Panc1 (cell line): ENCODE results near the gene CENPT. TPM values are rescaled to one million over a fixed set of nuclear protein-coding genes. Genes with fewer than 3 reads are reported as not detected.

Experiments
- ATAC-seq: fragments of 200-7000 bp; cut with Tn5 transposase; 2 replicates; pipeline ENCODE4 v1.9.1; 2020; ENCODE audit warnings: mild to moderate bottlenecking, moderate library complexity
- BruUV-seq: library from RNA; stranded (reverse); fragments of 400-500 nt; replicated peaks from 2 replicates; lab custom pipeline; 2021; lab: Mats Ljungman, UMichigan
- CTCF ChIA-PET: fragments of 300-600 bp; sonication (Branson Sonifier 250); formaldehyde crosslinking; loops from one replicate; lab custom pipeline; 2022; ENCODE audit warnings: antibody characterized with exemption; lab: Charles Lee
- POLR2A ChIA-PET: fragments of 300-600 bp; sonication (Branson Sonifier 250); formaldehyde crosslinking; loops from one replicate; lab custom pipeline; 2022; ENCODE audit warnings: antibody characterized with exemption; lab: Charles Lee
- DNase-seq: peaks from one replicate; pipeline ENCODE4 v3.0.0-alpha.2; 2010; ENCODE audit warnings: low read depth, low spot score
- H3K27ac ChIP-seq: 2 replicates; pipeline ENCODE4 v1.5.1; 2011; ENCODE audit warnings: mild to moderate bottlenecking, low read length, inconsistent platforms
- H3K27me3 ChIP-seq: fragments of 200-500 bp; sonication (Bioruptor generic); 2 replicates; pipeline ENCODE4 v1.6.0; 2014; ENCODE audit warnings: low read length, inconsistent platforms; ENCODE audit not compliant: control insufficient read depth, insufficient read depth
- H3K36me3 ChIP-seq: fragments of 200-500 bp; sonication (Bioruptor generic); 2 replicates; pipeline ENCODE4 v1.5.1; 2014; ENCODE audit warnings: inconsistent platforms, mild to moderate bottlenecking, low read length, moderate library complexity; ENCODE audit not compliant: control insufficient read depth, insufficient read depth
- H3K4me1 ChIP-seq: 2 replicates; pipeline ENCODE4 v1.5.1; 2011; ENCODE audit warnings: inconsistent platforms, mild to moderate bottlenecking, low read length, moderate library complexity; ENCODE audit not compliant: control insufficient read depth, insufficient read depth
- H3K4me3 ChIP-seq, 2 experiments: 2 replicates each; pipeline ENCODE4 v1.5.1; 2011 to 2012; ENCODE audit warnings: low read depth in 2 of 2, low read length in 2 of 2, mild to moderate bottlenecking in 2 of 2, inconsistent platforms in 1 of 2, moderate library complexity in 1 of 2
- H3K9me3 ChIP-seq: fragments of 200-500 bp; sonication (Bioruptor generic); 2 replicates; pipeline ENCODE4 v1.5.1; 2014; ENCODE audit warnings: low read depth, mild to moderate bottlenecking, inconsistent platforms, low read length, moderate library complexity; ENCODE audit not compliant: control insufficient read depth, insufficient read depth
- POLR2AphosphoS5 ChIP-seq: IDR thresholded peaks from 2 replicates; pipeline ENCODE4 v1.6.1; 2012; ENCODE audit warnings: mild to moderate bottlenecking, low read depth, low read length, moderate library complexity
- SIN3A ChIP-seq: IDR thresholded peaks from 2 replicates; pipeline ENCODE4 v1.6.1; 2012; ENCODE audit warnings: low read depth, mild to moderate bottlenecking, low read length, moderate library complexity, borderline replicate concordance; ENCODE audit not compliant: insufficient read depth
- TCF7L2 ChIP-seq: IDR thresholded peaks from 2 replicates; pipeline ENCODE4 v1.6.1; 2011; ENCODE audit warnings: mild to moderate bottlenecking, low read depth, low read length, inconsistent platforms
- in situ Hi-C: cut with HindIII; loops from 2 replicates; pipeline ENCODE4 v1.10.0; 2016; ENCODE audit warnings: low sequenced_read_pairs, low pct_unique_long_range_greater_than_20kb
- intact Hi-C: fragments of 100-400 bp; cut with micrococcal nuclease; formaldehyde crosslinking; loops from one replicate; pipeline ENCODE4 v1.10.0; 2022; ENCODE audit not compliant: unreplicated experiment
- total RNA-seq: library from RNA; stranded (reverse); gene quantifications from one replicate; pipeline ENCODE4 v1.2.1, GENCODE V29; 2021; ENCODE audit not compliant: unreplicated experiment
- TF ChIP-seq, protein P1 (sequence below): fragments of 450-650 bp; IDR thresholded peaks from 2 replicates; pipeline ENCODE4 v1.5.1; 2017; ENCODE audit warnings: mild to moderate bottlenecking
- TF ChIP-seq, protein P2 (sequence below), 2 experiments: IDR thresholded peaks; 2 replicates each; pipeline ENCODE4 v1.6.1; 2011 to 2012; ENCODE audit warnings: low read depth in 2 of 2, control low read depth in 1 of 2, low read length in 1 of 2, mild to moderate bottlenecking in 1 of 2, moderate library complexity in 1 of 2; ENCODE audit not compliant: insufficient read depth in 1 of 2

The CENPT gene
- total RNA-seq, 1 experiment from 2014 or later, result 43.4 TPM

DNA sequence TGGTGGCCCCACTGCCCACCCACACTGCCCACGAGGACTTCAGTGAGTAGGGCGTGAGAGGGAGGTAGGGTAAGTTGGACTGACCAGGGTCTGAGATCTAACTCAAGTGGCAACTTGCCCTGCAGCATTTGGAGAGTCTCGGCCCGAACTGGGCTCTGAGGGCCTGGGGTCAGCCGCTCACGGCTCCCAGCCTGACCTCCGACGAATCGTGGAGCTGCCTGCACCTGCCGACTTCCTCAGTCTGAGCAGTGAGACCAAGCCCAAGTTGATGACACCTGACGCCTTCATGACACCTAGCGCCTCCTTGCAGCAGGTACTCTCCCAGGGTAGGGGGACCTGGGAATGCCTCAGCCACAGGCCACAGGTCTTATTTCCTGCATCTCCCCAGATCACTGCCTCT, 32.0 kb upstream of the CENPT start:
- intact Hi-C loops, result no loop called here
- no peaks in the 10 kb centered on the region; the same call in none of the 2 replicates for H3K36me3 ChIP-seq
- ChIA-PET POLR2A (no interaction called here), CTCF (interaction anchor here (0.5 kb wide), 1 partner anchor 1536 kb away, joined by 3 read pairs; no protein-coding TSS in a partner anchor)
- TF ChIP-seq, protein P1, sequence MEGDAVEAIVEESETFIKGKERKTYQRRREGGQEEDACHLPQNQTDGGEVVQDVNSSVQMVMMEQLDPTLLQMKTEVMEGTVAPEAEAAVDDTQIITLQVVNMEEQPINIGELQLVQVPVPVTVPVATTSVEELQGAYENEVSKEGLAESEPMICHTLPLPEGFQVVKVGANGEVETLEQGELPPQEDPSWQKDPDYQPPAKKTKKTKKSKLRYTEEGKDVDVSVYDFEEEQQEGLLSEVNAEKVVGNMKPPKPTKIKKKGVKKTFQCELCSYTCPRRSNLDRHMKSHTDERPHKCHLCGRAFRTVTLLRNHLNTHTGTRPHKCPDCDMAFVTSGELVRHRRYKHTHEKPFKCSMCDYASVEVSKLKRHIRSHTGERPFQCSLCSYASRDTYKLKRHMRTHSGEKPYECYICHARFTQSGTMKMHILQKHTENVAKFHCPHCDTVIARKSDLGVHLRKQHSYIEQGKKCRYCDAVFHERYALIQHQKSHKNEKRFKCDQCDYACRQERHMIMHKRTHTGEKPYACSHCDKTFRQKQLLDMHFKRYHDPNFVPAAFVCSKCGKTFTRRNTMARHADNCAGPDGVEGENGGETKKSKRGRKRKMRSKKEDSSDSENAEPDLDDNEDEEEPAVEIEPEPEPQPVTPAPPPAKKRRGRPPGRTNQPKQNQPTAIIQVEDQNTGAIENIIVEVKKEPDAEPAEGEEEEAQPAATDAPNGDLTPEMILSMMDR, result no peak
- TF ChIP-seq TCF7L2 (no peak), SIN3A (no peak), POLR2AphosphoS5 (no peak)
- TF ChIP-seq, protein P2, sequence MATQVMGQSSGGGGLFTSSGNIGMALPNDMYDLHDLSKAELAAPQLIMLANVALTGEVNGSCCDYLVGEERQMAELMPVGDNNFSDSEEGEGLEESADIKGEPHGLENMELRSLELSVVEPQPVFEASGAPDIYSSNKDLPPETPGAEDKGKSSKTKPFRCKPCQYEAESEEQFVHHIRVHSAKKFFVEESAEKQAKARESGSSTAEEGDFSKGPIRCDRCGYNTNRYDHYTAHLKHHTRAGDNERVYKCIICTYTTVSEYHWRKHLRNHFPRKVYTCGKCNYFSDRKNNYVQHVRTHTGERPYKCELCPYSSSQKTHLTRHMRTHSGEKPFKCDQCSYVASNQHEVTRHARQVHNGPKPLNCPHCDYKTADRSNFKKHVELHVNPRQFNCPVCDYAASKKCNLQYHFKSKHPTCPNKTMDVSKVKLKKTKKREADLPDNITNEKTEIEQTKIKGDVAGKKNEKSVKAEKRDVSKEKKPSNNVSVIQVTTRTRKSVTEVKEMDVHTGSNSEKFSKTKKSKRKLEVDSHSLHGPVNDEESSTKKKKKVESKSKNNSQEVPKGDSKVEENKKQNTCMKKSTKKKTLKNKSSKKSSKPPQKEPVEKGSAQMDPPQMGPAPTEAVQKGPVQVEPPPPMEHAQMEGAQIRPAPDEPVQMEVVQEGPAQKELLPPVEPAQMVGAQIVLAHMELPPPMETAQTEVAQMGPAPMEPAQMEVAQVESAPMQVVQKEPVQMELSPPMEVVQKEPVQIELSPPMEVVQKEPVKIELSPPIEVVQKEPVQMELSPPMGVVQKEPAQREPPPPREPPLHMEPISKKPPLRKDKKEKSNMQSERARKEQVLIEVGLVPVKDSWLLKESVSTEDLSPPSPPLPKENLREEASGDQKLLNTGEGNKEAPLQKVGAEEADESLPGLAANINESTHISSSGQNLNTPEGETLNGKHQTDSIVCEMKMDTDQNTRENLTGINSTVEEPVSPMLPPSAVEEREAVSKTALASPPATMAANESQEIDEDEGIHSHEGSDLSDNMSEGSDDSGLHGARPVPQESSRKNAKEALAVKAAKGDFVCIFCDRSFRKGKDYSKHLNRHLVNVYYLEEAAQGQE (IDR thresholded peaks at IDR 0.05; ENCODE audit: insufficient read depth in 1 of 2, low read depth in 2 of 2, low read length in 1 of 2), result no peak
- H3K4me1 ChIP-seq, result peaks cover 5% of the 10 kb centered on the region
- BruUV-seq, result no TSS peak
- no peak overlapping the region for H3K27ac ChIP-seq
- in situ Hi-C loops, result no loop called here
- no peak for DNase-seq
- ATAC-seq, result no peak
- no peak overlapping the region for H3K4me3 ChIP-seq
- H3K27me3 ChIP-seq, result no peaks in the 10 kb centered on the region
- H3K9me3 ChIP-seq, result no peaks in the 10 kb centered on the region

- CTCF ChIA-PET, result no interaction called here
- no peak overlapping the region for H3K27ac ChIP-seq
- DNase-seq, result no peak
- peaks cover 11% of the 10 kb centered on the region for H3K4me1 ChIP-seq
- BruUV-seq, result no TSS peak
- intact Hi-C loops (no loop called here), in situ Hi-C loops (no loop called here)
- POLR2A ChIA-PET, result no interaction called here
- ATAC-seq, result no peak
- H3K27me3 ChIP-seq, result no peaks in the 10 kb centered on the region
- no peaks in the 10 kb centered on the region for H3K9me3 ChIP-seq
- H3K4me3 ChIP-seq, result no peak overlapping the region
- TF ChIP-seq SIN3A (no peak), POLR2AphosphoS5 (no peak), TCF7L2 (no peak)
- TF ChIP-seq, protein P1, result no peak
- TF ChIP-seq, protein P2 (IDR thresholded peaks at IDR 0.05; ENCODE audit: insufficient read depth in 1 of 2, low read depth in 2 of 2, low read length in 1 of 2), result no peak
- no peaks in the 10 kb centered on the region; the same call in none of the 2 replicates for H3K36me3 ChIP-seq
Measured at GRCh38 chr16:67878846-67879245, 31.4 kb upstream of the CENPT start.
